Nephron progenitor cell (in vitro differentiated cells): ENCODE data around the gene TSR1.

Experiments used
- DNase-seq: peaks from one replicate; pipeline ENCODE4 v3.0.0; 2021
- H3K27ac Mint-ChIP-seq: 2 replicates; pipeline ENCODE4 v1.8.0; 2021; ENCODE audit warnings: mild to moderate bottlenecking, moderate library complexity, mixed read lengths
- H3K27me3 Mint-ChIP-seq: 2 replicates; pipeline ENCODE4 v1.8.0; 2021; ENCODE audit warnings: mild to moderate bottlenecking, low read depth, mixed read lengths; ENCODE audit not compliant: poor library complexity
- H3K36me3 Mint-ChIP-seq: 2 replicates; pipeline ENCODE4 v1.8.0; 2021; ENCODE audit warnings: low read depth, mixed read lengths
- H3K4me1 Mint-ChIP-seq: 2 replicates; pipeline ENCODE4 v1.8.0; 2021; ENCODE audit warnings: mixed read lengths
- H3K4me3 Mint-ChIP-seq: 2 replicates; pipeline ENCODE4 v1.8.0; 2021; ENCODE audit warnings: mild to moderate bottlenecking, moderate library complexity, mixed read lengths
- H3K9me3 Mint-ChIP-seq: 2 replicates; pipeline ENCODE4 v1.8.0; 2021; ENCODE audit warnings: mild to moderate bottlenecking, moderate library complexity, mixed read lengths
- CTCF ChIP-seq: fragments of 200-600 bp; sonication (generic); IDR thresholded peaks from 2 replicates; pipeline ENCODE4 v1.5.0; 2021; ENCODE audit warnings: antibody characterized with exemption

Gene TSR1

GRCh38 chr17:2337544-2338314 lies 1.5 kb upstream of the TSR1 start:
- H3K4me3 Mint-ChIP-seq: peak overlapping the region; percentile 87
- H3K36me3 Mint-ChIP-seq: peaks cover 15% of the 10 kb centered on the region

DNA sequence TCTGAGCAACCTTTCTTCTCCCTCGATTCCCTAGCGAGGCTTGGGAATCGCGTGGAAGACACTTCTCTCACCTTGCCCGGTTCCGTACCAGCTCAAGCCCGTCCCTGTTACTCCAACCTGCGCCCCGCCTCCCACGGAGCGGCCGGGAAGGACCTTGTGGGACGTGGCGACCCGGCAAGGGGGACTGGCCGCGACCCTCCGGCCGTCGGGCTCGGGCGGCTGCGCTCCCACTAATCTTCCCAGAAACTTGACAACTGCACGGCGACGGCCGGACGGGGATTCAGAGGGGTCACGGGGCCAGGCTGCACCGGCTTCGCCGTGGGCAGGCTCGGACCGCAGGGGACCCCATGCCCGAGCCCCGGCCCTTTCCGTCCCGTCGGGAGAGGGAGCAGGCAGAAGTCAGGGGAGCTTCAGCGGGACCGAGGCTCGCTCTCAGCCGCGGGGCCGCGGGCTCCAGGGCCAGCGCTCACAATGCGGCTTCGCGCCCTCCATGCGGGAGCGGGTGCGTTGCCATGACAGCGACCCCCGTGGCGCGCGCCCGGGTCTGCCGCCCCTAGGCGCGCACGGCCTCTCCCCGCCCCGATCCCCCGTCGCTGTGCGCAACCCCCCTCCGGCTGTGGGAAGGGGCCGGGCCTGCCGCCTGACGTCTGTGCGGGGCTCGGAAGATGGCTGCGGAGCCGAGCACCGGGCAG lies 741 bp upstream of the TSR1 start, which contains the start of gene SGSM2:
Gene SGSM2, plus strand, starts transcription at position 650 of the 692 bp plus-strand sequence. CDS start 188 bp downstream, outside the sequence.
- no peak for TF ChIP-seq CTCF
- H3K9me3 Mint-ChIP-seq: no peaks in the 10 kb centered on the region
- H3K36me3 Mint-ChIP-seq: peaks cover 14% of the 10 kb centered on the region
- H3K4me1 Mint-ChIP-seq: peaks cover 32% of the 10 kb centered on the region
- peak within 1 kb of the TSS; percentile 87 for H3K4me3 Mint-ChIP-seq
- peak within 1 kb of the TSS; percentile 98 for H3K27ac Mint-ChIP-seq
- DNase-seq: peak; percentile 86
- H3K27me3 Mint-ChIP-seq: no peaks in the 10 kb centered on the region

More at GRCh38 chr17:2337544-2338314, 1.5 kb upstream of the TSR1 start:
- no peaks in the 10 kb centered on the region for H3K27me3 Mint-ChIP-seq
- DNase-seq: peak; percentile 73
- TF ChIP-seq CTCF: no peak
- H3K4me1 Mint-ChIP-seq: peaks cover 32% of the 10 kb centered on the region
- no peak overlapping the region for H3K27ac Mint-ChIP-seq
- no peaks in the 10 kb centered on the region for H3K9me3 Mint-ChIP-seq

- H3K27ac Mint-ChIP-seq: peak overlapping the region; percentile 98
- H3K4me1 Mint-ChIP-seq: peaks cover 32% of the 10 kb centered on the region
- peaks cover 8% of the 10 kb centered on the region for H3K36me3 Mint-ChIP-seq
- no peaks in the 10 kb centered on the region for H3K27me3 Mint-ChIP-seq
- DNase-seq: peak; percentile 18
- no peak overlapping the region for H3K4me3 Mint-ChIP-seq
- H3K9me3 Mint-ChIP-seq: no peaks in the 10 kb centered on the region
- TF ChIP-seq CTCF: no peak
Observed at GRCh38 chr17:2335726-2336214, 487 bp downstream of the TSR1 start.

DNA sequence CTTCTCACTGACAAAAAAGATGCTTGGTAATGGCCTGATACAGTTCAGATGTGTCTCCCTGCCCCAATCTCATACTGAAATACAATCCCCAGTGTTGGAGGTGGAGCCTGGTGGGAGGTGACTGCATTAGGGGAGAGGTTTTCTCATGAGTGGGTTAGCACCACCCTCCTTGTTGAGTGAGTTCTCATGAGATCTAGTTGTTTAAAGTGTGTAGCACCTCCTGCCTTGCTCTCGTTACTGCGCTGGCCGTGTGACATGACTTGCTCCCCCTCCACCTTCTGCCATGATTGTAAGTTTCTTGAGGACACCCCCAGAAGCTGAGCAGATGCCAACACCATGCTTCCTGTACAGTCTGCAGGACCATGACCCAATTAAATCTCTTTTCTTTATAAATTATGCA lies 5.0 kb downstream of the TSR1 start:
- Mint-ChIP-seq H3K4me1 (peaks cover 20% of the 10 kb centered on the region), H3K4me3 (no peak overlapping the region), H3K27me3 (no peaks in the 10 kb centered on the region), H3K27ac (no peak overlapping the region), H3K36me3 (peaks cover 17% of the 10 kb centered on the region), H3K9me3 (no peaks in the 10 kb centered on the region)
- no peak for TF ChIP-seq CTCF
- no peak for DNase-seq

- H3K4me1 Mint-ChIP-seq: no peaks in the 10 kb centered on the region
- H3K9me3 Mint-ChIP-seq: no peaks in the 10 kb centered on the region
- no peak overlapping the region for H3K27ac Mint-ChIP-seq
- no peaks in the 10 kb centered on the region for H3K27me3 Mint-ChIP-seq
- peaks cover 64% of the 10 kb centered on the region for H3K36me3 Mint-ChIP-seq
- DNase-seq: no peak
- no peak for TF ChIP-seq CTCF
- no peak overlapping the region for H3K4me3 Mint-ChIP-seq
Observed at GRCh38 chr17:2323629-2324314, 12.5 kb downstream of the TSR1 start.
